ENCODE measurements around the gene PJA1.

The PJA1 gene

GRCh38 chrX:69154051-69154450 lies 11.2 kb downstream of the PJA1 start:
- TF ChIP-seq, protein P1, sequence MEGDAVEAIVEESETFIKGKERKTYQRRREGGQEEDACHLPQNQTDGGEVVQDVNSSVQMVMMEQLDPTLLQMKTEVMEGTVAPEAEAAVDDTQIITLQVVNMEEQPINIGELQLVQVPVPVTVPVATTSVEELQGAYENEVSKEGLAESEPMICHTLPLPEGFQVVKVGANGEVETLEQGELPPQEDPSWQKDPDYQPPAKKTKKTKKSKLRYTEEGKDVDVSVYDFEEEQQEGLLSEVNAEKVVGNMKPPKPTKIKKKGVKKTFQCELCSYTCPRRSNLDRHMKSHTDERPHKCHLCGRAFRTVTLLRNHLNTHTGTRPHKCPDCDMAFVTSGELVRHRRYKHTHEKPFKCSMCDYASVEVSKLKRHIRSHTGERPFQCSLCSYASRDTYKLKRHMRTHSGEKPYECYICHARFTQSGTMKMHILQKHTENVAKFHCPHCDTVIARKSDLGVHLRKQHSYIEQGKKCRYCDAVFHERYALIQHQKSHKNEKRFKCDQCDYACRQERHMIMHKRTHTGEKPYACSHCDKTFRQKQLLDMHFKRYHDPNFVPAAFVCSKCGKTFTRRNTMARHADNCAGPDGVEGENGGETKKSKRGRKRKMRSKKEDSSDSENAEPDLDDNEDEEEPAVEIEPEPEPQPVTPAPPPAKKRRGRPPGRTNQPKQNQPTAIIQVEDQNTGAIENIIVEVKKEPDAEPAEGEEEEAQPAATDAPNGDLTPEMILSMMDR (IDR thresholded peaks at IDR 0.05; ENCODE audit: insufficient read depth, low read length, missing control alignments), result no peak
- no peak for DNase-seq (ENCODE audit: low read depth, low spot score)
- POLR2A ChIA-PET, result no interaction called here
- H3K4me3 ChIP-seq (ENCODE audit: low read depth, low read length), result no peak overlapping the region
- CTCF ChIA-PET, result no interaction called here

DNA sequence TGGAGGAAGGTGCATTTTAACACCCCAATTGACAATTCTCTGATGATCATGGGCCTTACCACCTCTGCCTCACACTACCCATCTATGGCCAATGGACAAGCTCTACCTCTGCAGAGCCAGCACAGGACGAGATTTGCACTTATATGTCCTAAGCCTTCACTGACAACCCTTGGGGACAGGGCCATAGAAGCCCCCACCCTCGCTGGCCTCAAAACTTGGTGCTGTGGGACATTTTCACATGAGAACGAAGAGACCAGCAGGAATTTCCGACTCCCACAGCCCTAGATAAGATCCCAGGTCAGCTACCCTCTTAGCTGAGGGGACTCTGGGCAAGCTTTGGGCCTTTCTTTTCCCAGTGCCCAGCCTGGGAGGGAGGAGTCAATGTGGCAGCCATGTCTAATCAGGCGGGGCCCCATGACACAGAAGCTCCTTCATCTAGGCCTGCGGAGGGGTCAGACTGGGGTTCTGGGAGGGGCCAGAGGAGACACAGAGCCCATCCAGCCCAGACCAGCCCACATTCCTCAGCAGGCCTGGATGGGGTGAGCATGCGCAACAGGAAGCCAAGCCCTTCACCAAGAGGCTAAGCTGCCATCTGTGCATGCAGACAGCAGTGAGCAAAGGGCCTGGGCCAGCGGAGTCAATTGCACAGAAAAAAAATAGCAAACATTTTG lies 12.1 kb downstream of the PJA1 start:
- CTCF ChIA-PET, result no interaction called here
- TF ChIP-seq, protein P1 (IDR thresholded peaks at IDR 0.05; ENCODE audit: insufficient read depth, low read length, missing control alignments), result no peak
- no peak for DNase-seq (ENCODE audit: low read depth, low spot score)
- POLR2A ChIA-PET, result no interaction called here
- no peak overlapping the region for H3K4me3 ChIP-seq (ENCODE audit: low read depth, low read length)

GRCh38 chrX:69152417-69152841 lies 12.8 kb downstream of the PJA1 start:
- ChIA-PET CTCF (interaction anchor here (1.2 kb wide), 1 partner anchor 8 kb away, joined by 3 read pairs; no protein-coding TSS in a partner anchor), POLR2A (no interaction called here)
- DNase-seq (ENCODE audit: low read depth, low spot score), result no peak
- H3K4me3 ChIP-seq (ENCODE audit: low read depth, low read length), result no peak overlapping the region
- TF ChIP-seq, protein P1 (IDR thresholded peaks at IDR 0.05; ENCODE audit: insufficient read depth, low read length, missing control alignments), result no peak

DNA sequence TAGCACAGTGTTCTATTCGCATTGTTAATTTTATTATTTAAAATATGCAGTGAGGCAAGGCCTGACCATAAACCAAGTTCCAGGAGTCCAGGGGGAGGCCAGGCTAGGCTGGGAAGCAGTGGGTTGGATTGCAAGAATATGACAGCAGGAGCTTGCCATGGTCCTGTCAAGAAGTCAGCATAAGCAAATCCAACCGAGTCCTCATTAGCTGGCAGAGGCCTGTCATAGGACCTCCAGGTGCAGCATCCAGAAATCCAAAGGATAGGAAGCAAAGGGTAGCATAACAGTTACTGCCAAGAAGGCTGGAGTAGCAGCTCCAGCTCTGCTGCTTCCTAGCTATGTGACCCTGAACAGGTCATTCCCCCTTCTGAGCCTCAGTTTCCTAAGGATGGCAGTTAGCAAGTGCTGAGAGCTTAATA lies 13.4 kb downstream of the PJA1 start:
- no peak for DNase-seq (ENCODE audit: low read depth, low spot score)
- POLR2A ChIA-PET, result no interaction called here
- CTCF ChIA-PET, result interaction anchor here (1.2 kb wide), 1 partner anchor 9 kb away, joined by 3 read pairs; no protein-coding TSS in a partner anchor
- no peak overlapping the region for H3K4me3 ChIP-seq (ENCODE audit: low read depth, low read length)
- TF ChIP-seq, protein P1 (IDR thresholded peaks at IDR 0.05; ENCODE audit: insufficient read depth, low read length, missing control alignments), result no peak

- no peak overlapping the region for H3K4me3 ChIP-seq (ENCODE audit: low read depth, low read length)
- ChIA-PET CTCF (no interaction called here), POLR2A (no interaction called here)
- DNase-seq (ENCODE audit: low read depth, low spot score), result no peak
- TF ChIP-seq, protein P1 (IDR thresholded peaks at IDR 0.05; ENCODE audit: insufficient read depth, low read length, missing control alignments), result no peak
These were observed 14.8 kb downstream of the PJA1 start for GRCh38 chrX:69150281-69150960.

GRCh38 chrX:69149466-69150280 lies 15.6 kb downstream of the PJA1 start:
- POLR2A ChIA-PET, result no interaction called here
- CTCF ChIA-PET, result no interaction called here

More at GRCh38 chrX:69149466-69150280, 15.6 kb downstream of the PJA1 start:
- H3K4me3 ChIP-seq (ENCODE audit: low read depth, low read length), result no peak overlapping the region
- TF ChIP-seq, protein P1 (IDR thresholded peaks at IDR 0.05; ENCODE audit: insufficient read depth, low read length, missing control alignments), result no peak
- no peak for DNase-seq (ENCODE audit: low read depth, low spot score)

All from AG04449 (cell line).